B cell (primary cell): ENCODE data around the gene BBC3. TPM values are rescaled to one million over a fixed set of nuclear protein-coding genes. Genes with fewer than 3 reads are reported as not detected.
A peak's percentile ranks its signal among the peaks of the same experiment; 100 is the strongest.
"Not testable (repeated sequence)": the region's sequence is repeated elsewhere in the genome, so short reads cannot be mapped to it uniquely, and the experiment has no call there.

ENCODE experiments used
- ATAC-seq: fragments of 200-7000 bp; cut with Tn5 transposase; one replicate; pipeline ENCODE4 v1.10.0; 2021; ENCODE audit warnings: low read depth, mild to moderate bottlenecking, moderate number of reproducible peaks, moderate library complexity
- CTCF ChIA-PET: fragments of 350-600 bp; sonication (Branson Sonifier 250); formaldehyde crosslinking; loops from one replicate; lab custom pipeline; 2021; ENCODE audit warnings: antibody characterized with exemption, inconsistent platforms; lab: Charles Lee
- POLR2A ChIA-PET: fragments of 350-600 bp; sonication (Branson Sonifier 250); formaldehyde crosslinking; loops from one replicate; lab custom pipeline; 2021; ENCODE audit warnings: antibody characterized with exemption; lab: Charles Lee
- DNase-seq: peaks from one replicate; pipeline ENCODE4 v3.0.0; 2013
- H2AFZ ChIP-seq: 2 replicates; pipeline ENCODE4 v1.6.1; 2012; ENCODE audit warnings: mild to moderate bottlenecking, low read depth, low read length; ENCODE audit not compliant: insufficient read depth, poor library complexity, severe bottlenecking
- H3K27ac ChIP-seq, 2 donors: 1 replicate in 1 of 2; 2 replicates in 1 of 2; pipeline ENCODE4 v1.5.1; 2012 to 2013; ENCODE audit warnings: low read length in 2 of 2, mild to moderate bottlenecking in 2 of 2, moderate library complexity in 1 of 2
- H3K27me3 ChIP-seq, 4 experiments: fragments of 200-600 bp in 1 of 4; sonication (generic) in 1 of 4; replicated peaks in 1 of 4; 1 replicate in 2 of 4; 2 replicates in 2 of 4; pipeline versions ENCODE4 v1.6.1 to v1.7.0; 2013 to 2016; ENCODE audit warnings: low read length in 3 of 4, mild to moderate bottlenecking in 2 of 4, mixed read lengths in 1 of 4, moderate library complexity in 1 of 4; ENCODE audit not compliant: insufficient read depth in 4 of 4, control insufficient read depth in 3 of 4; ENCODE audit errors: control extremely low read depth in 1 of 4
- H3K36me3 ChIP-seq, 2 experiments: replicated peaks in 1 of 2; 1 replicate in 1 of 2; 2 replicates in 1 of 2; pipeline versions ENCODE4 v1.6.1 to v1.7.1; 2013; ENCODE audit warnings: low read length in 1 of 2; ENCODE audit not compliant: insufficient read depth in 2 of 2, control insufficient read depth in 1 of 2; ENCODE audit errors: control extremely low read depth in 1 of 2, extremely low read depth in 1 of 2
- H3K4me1 ChIP-seq, 2 donors: fragments of 200-600 bp in 1 of 2; sonication (generic) in 1 of 2; 1 replicate in 1 of 2; 2 replicates in 1 of 2; pipeline versions ENCODE4 v1.5.1 to v1.6.1; 2013 to 2017; ENCODE audit warnings: low read length in 2 of 2; ENCODE audit not compliant: control insufficient read depth in 2 of 2, insufficient read depth in 2 of 2
- H3K4me2 ChIP-seq: replicated peaks from 2 replicates; pipeline ENCODE3; 2012; ENCODE audit warnings: mild to moderate bottlenecking, low read depth, low read length; ENCODE audit not compliant: poor library complexity, severe bottlenecking
- H3K4me3 ChIP-seq, 5 experiments: fragments of 200-600 bp in 1 of 5; sonication (generic) in 1 of 5; 1 replicate in 3 of 5; 2 replicates in 2 of 5; pipeline versions ENCODE4 v1.5.1 to v1.7.0; 2011 to 2016; ENCODE audit warnings: low read length in 4 of 5, mild to moderate bottlenecking in 4 of 5, low read depth in 2 of 5, control low read depth in 1 of 5, moderate library complexity in 1 of 5; ENCODE audit not compliant: insufficient read depth in 1 of 5; ENCODE audit errors: control extremely low read depth in 1 of 5, extremely low read depth in 1 of 5
- H3K79me2 ChIP-seq: fragments of 200-600 bp; sonication (generic); one replicate; pipeline ENCODE4 v1.6.0; 2016; ENCODE audit warnings: low read length; ENCODE audit not compliant: control insufficient read depth, insufficient read depth
- H3K9ac ChIP-seq: fragments of 200-600 bp; sonication (generic); 2 replicates; pipeline ENCODE4 v1.6.1; 2017; ENCODE audit warnings: mild to moderate bottlenecking, low read length, moderate library complexity
- H3K9me3 ChIP-seq, 3 donors: one replicate each; pipeline versions ENCODE4 v1.6.1 to v1.7.1; 2013; ENCODE audit warnings: low read length in 2 of 3; ENCODE audit not compliant: control insufficient read depth in 2 of 3, insufficient read depth in 1 of 3; ENCODE audit errors: control extremely low read depth in 1 of 3
- H4K20me1 ChIP-seq: 2 replicates; pipeline ENCODE4 v1.6.0; 2012; ENCODE audit warnings: mild to moderate bottlenecking, low read length; ENCODE audit not compliant: insufficient read depth, control insufficient read depth, poor library complexity, severe bottlenecking
- H3K27ac Mint-ChIP-seq: one replicate; pipeline ENCODE4 v1.8.0; 2021; ENCODE audit warnings: mixed read lengths
- H3K27me3 Mint-ChIP-seq: one replicate; pipeline ENCODE4 v1.8.0; 2021; ENCODE audit warnings: mixed read lengths
- H3K4me1 Mint-ChIP-seq: one replicate; pipeline ENCODE4 v1.8.0; 2021; ENCODE audit warnings: mixed read lengths
- H3K4me3 Mint-ChIP-seq: one replicate; pipeline ENCODE4 v1.8.0; 2021; ENCODE audit warnings: mixed read lengths
- H3K9me3 Mint-ChIP-seq: one replicate; pipeline ENCODE4 v1.8.0; 2022; ENCODE audit warnings: mixed read lengths; ENCODE audit not compliant: insufficient read depth
- CTCF ChIP-seq: fragments of 200-600 bp; IDR thresholded peaks from one replicate; pipeline ENCODE4 v1.8.0; 2022; ENCODE audit warnings: antibody characterized with exemption, mild to moderate bottlenecking
- EZH2 ChIP-seq: IDR thresholded peaks from 2 replicates; pipeline ENCODE4 v1.6.1; 2012; ENCODE audit warnings: borderline replicate concordance, low read depth, mild to moderate bottlenecking, moderate library complexity, low read length; ENCODE audit not compliant: insufficient read depth, poor library complexity, severe bottlenecking
- WGBS: methylation state at CpG from one replicate; pipeline ENCODE4 v1.1.5; 2013; ENCODE audit warnings: missing lambda C conversion rate; ENCODE audit not compliant: insufficient coverage; 5-methylcytosine and 5-hydroxymethylcytosine counted together
- intact Hi-C: fragments of 100-400 bp; cut with micrococcal nuclease; formaldehyde crosslinking; loops from one replicate; pipeline ENCODE4 v1.10.0; 2022
- polyA plus RNA-seq: library from polyadenylated mRNA; depleted of rRNA; stranded (reverse); fragments of >200 nt; gene quantifications from 2 replicates; pipeline ENCODE4 v1.2.3, GENCODE V29; 2012
- total RNA-seq, 2 donors: library from RNA; stranded (reverse); fragments of 120-200 nt in 1 of 2; gene quantifications; 1 replicate in 1 of 2; 2 replicates in 1 of 2; pipeline versions ENCODE4 v1.2.3 to v1.2.4, GENCODE V29; 2013 to 2022

BBC3 gene
- total and polyA plus RNA-seq, 2 donors (not counting 1 experiment from before 2014, with no cell fraction given): 10.2 to 17.8 TPM

GRCh38 chr19:47253467-47253881 lies 22.5 kb upstream of the BBC3 start:
- Histone ChIP-seq H3K9me3 (peaks cover 0 to 9% (median 0%) of the 10 kb centered on the region in 3 donors), H3K79me2 (peaks cover 12% of the 10 kb centered on the region), H3K4me1 (peaks cover 14 to 19% of the 10 kb centered on the region in 2 donors), H3K36me3 (no peaks in the 10 kb centered on the region), H3K27me3 (no peaks in the 10 kb centered on the region), H2AFZ (no peak overlapping the region), H3K27ac (no peak overlapping the region), H3K9ac (no peak overlapping the region), H3K4me3 (no peak overlapping the region), H4K20me1 (peaks cover 16% of the 10 kb centered on the region), H3K4me2 (no peak overlapping the region)
- DNase-seq (peak; percentile 16), ATAC-seq (no peak)
- Mint-ChIP-seq H3K27me3 (no peaks in the 10 kb centered on the region), H3K9me3 (no peaks in the 10 kb centered on the region), H3K4me1 (peaks cover 21% of the 10 kb centered on the region), H3K4me3 (no peak overlapping the region), H3K27ac (no peak overlapping the region)
- WGBS: 78% methylated on average over 1 of the region's 3 CpGs
- no peak for TF ChIP-seq EZH2
- TF ChIP-seq CTCF: no peak
- CTCF ChIA-PET: interaction anchor here (1.0 to 5.5 kb wide), 3 partner anchors 8 to 174 kb away, joined by 3 to 66 read pairs (median 40); no protein-coding TSS in a partner anchor
- POLR2A ChIA-PET: interaction anchor here (1.4 kb wide), 1 partner anchor 10 kb away, joined by 4 read pairs; no protein-coding TSS in a partner anchor
- intact Hi-C loops: loop anchor here (10.0 kb wide), 1 partner anchor 389 kb away; the partner anchor contains the start of gene ARHGAP35

DNA sequence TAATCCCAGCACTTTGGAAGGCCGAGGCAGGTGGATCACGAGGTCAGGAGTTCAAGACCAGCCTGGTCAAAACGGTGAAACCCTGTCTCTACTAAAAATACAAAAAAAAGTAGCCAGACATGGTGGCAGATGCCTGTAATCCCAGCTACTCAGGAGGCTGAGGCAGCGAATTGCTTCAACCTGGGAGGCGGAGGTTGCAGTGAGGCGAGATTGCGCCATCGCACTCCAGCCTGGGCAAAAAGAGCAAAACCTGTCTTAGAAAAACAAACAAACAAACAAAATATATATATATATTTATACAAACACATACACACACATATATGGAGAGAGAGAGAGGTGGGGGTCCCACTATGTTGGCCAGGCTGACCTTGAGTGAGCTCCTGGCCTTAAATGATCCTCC lies 22.0 kb upstream of the BBC3 start:
- 83% methylated on average over 3 of the region's 8 CpGs for WGBS
- H3K79me2 ChIP-seq, H3K27ac ChIP-seq, H2AFZ ChIP-seq, H3K27me3 Mint-ChIP-seq, H3K9me3 ChIP-seq, H3K36me3 ChIP-seq, H3K4me3 Mint-ChIP-seq, H3K9me3 Mint-ChIP-seq, H3K4me2 ChIP-seq, H3K27ac Mint-ChIP-seq, H3K9ac ChIP-seq, H3K4me3 ChIP-seq, DNase-seq, H3K27me3 ChIP-seq, ATAC-seq: not testable (repeated sequence)
- intact Hi-C loops: loop anchor here (10.0 kb wide), 1 partner anchor 388 kb away; the partner anchor contains the start of gene ARHGAP35
- POLR2A ChIA-PET: interaction anchor here (0.7 to 1.4 kb wide), 2 partner anchors 9 kb away, joined by 3 to 4 read pairs; no protein-coding TSS in a partner anchor
- H4K20me1 ChIP-seq: peaks cover 11% of the 10 kb centered on the region
- CTCF ChIA-PET: interaction anchor here (1.0 to 5.5 kb wide), 2 partner anchors 7 to 174 kb away, joined by 3 to 66 read pairs; no protein-coding TSS in a partner anchor
- peaks cover 11 to 16% of the 10 kb centered on the region in 2 donors for H3K4me1 ChIP-seq
- peaks cover 17% of the 10 kb centered on the region for H3K4me1 Mint-ChIP-seq
